NCI-H2107 treated with DMSO at 0.1 percent for 48 hours (cell line): Measurements from ENCODE around the gene TSPAN18.

Source experiments
- DNase-seq: peaks from one replicate; lab custom pipeline; 2025; ENCODE audit not compliant: unreplicated experiment; lab: John Stamatoyannopoulos, UW

The TSPAN18 gene

DNA sequence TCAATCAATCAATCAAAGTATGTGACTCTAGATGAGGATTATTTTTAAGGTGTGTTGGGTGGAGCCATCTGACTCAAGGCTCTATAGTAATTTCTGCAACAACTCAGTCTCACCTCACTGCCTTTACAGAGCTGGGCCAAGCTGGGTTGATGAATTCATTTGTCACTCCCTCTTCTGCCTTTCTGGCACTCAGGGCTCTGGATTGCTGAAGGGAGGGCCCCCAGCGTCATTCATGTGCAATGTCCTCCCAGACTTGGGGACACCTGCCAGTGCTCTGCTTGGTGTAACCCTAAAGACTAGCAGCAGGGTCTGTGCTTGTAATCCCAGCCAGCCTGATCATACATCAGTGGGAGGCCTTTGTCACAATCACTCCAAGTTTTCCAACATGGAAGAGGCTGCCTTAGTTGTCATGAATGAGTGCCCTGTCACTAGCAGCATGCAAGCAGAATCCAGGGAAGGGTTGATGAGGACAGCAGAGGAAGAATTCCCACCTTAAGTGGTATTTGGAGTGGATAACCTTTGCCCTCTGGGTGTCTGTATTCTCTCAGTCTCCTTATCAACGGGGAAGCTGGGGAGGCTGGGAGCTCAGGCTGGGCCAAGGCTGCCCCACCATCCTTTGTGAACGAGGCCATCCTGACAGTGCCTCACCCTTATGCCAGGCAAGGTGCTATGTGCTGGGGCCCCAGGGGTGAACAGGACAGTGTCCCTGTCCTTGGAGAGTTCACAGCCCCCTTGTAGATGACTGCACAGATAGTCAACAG, 225.9 kb downstream of the TSPAN18 start:
- peak; percentile 75 for DNase-seq

DNA sequence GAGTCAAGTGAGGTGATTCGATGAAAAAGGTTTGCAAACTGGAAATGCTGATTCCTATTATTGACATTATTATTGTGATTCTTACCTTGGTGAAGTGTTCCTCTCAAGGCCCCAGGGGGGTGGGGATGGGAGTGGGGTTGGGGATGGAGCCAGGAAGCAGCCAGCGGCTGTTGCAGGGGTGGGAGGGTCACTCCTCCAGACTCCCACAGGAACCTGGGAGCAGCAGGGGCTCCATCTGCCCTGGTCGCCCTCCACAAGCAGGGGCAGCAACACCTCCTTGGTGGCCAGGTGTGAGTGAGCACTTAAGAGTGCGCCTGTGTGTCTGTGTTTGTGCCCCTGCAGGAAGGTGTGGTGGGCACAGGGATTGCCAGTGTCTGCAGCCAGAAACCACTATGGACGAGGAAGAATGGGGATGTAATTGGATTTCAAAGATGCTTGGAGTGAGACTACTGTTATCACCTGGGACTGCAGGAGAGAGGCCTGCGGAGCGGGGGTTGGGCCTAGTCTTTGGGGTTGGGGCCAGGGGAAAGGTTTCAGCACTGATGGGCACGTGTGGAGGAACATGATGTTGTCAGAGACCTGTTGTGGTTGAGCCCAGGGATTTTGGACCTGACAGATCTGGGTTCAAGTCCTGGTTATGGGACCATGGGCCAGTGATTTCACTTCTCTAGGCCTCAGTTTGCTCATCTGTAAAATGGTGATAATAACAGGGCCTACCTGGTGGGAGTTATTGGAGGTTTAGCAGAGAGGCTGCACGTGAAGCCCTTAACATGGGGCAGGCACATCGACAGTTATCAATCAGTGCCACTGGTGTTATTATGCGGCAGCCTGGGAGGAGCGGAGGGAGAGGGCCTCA, 227.5 kb downstream of the TSPAN18 start:
- peak; percentile 56 for DNase-seq

DNA sequence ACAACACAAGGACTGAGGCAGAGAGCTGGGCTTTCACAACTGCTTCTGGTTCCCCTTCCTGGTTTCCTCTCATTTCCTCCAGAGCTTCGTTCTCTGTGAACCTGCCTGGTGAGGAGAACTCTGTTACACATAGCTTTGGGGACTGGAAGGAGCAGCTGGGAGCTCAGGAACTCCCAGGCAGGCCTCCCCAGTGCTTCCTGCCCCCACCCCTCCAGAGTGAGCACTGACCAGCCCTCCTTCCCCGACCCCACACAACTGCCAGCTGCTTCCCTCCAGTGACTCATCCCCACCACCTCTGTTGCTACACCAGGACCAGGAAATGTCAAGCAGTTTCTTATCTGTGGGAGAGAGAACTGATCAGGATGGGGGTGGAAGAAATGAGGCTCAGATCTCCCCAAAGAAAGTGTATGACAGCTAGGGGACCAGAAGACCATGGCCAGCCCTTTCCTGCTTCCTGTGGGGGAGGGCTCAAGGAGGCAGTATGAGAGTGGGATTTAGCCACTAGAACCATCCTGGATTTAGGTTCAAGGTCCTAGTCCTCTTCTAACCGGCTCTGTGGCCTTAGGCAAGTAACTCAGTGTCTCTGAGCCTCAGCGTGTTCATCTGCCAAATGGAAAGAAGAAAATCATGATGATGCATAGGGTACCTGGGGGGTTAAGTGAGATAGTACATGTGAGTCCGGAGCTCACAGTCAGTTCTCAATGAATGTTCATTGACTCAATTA, 228.4 kb downstream of the TSPAN18 start:
- no peak for DNase-seq

DNA sequence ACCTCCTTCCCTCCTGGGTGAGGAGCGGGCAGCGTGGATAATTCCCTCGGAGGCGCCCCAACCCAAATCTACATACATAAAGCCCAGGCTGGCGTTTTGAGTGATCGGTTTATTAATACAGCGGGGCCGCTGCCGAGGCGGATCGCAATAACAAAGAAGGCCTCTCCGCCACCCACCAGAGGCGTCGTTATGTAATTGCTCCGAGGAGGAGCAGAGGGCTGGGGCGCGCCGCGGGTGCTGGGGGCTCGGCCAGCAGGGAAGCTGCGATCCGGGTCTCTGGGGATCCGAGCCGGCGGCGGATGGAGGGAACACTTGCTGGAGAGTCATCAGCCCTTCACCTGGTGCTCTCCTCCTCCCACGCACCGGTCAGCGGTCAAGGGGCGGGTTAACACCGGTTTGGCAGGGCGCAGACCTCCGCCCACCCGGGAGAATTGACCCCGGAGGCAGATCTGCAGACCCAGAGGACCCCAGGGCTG, 230.3 kb downstream of the TSPAN18 start:
- DNase-seq, result peak; percentile 41

DNA sequence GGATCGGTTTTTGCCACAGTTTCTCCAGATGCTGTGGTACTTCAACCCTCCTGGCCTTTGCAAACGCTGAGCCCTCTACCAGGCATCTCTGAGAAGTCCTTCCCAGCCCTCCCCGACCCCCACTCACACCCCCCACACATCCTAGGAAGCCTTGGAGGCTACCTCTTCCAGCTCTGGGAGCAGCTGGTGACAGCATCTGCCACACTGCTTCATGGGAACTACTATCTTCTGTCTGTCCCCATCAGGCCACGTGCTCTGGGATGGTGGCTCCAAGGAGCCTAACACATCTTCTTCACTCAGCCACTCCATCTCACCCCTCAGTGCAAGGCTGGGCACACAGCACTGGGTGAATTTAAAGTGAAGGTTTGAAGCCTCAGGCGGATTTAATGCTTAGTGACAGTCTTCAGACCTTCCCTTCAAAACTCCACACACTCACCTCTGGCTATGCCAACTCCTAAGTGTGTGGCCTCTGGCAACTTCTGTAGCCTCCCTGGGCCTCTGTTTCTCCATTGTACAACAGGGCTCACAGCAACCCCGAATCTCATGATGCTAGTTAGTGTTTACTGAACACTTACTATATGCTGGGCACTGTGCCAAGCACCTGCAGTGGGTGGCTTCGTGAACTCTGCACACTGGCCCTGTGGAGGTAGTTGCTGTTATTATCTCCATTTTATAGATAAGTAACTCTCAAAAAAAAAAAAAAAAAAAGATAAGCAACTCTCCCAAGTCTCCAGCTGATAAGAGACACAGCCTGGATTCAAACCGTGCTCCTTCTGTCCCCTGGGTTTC, 231.2 kb downstream of the TSPAN18 start:
- DNase-seq, result no peak

DNA sequence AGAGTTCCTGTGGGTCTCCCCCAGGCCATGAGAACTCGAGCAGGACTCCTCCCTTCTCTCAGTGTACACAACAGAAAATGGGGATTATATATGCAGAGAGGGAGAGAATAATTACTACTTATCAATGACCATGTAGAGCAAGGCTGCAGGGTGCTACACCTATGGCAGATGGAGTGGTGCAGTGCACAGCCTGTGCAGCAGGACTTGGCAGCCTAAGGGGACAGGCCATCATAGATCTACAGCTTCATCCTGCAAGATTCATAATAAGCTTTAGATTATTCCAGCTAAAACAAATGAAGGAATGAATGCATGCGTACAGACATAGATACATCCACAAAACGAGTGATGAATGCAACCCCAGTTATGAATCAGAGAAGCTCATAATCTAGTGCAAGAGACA, 232.3 kb downstream of the TSPAN18 start:
- DNase-seq, result no peak

DNA sequence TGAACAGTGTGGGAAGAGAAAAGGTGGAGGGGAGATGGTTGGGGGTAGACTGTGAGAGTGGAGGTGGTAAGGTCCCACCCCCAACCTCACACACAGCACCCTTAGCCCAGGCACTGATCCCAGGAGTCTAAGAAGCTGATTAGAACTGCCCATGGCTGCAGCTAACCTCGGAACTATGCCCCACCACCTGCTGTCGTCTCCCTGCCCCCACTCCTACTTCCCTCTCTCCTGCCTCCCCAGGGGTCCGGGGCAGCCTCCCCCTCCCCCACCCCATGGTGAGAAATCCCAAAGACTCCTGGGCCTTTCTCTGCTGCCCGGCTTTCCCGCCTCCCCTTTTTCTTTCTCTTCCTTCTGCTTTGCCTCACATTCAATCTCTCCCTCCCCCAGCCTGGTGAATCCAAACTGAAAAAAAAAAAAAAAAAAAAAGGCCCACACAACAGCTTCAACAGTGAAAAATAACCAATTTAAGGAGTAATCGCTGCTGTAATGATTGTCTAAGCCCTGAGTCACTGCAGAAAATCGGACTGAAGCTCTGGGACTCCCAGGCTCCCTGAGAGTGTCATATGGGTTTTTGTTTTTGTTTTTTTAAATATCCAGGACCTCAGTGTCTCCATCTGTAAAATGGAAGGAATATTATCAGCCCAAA, 233.6 kb downstream of the TSPAN18 start:
- DNase-seq, result no peak

DNA sequence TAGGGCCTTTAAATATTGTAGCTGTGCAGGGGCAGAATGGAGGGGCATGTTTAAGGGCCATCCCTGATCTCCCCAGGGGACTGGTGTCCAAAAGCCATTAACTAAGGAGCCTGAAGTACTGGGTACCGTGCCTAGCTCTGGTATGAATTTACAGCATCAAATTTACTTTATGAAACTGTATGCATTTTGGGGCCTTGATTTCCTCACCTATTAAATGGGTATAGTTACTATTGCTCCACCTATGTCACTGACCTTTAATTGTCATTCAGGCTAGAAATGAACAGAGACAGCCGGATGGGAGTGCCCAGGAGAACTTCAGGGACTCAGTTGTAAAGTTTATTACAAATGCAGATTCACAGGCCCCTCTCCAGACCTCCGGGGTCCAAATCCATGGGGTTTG, 235.7 kb downstream of the TSPAN18 start:
- no peak for DNase-seq

DNA sequence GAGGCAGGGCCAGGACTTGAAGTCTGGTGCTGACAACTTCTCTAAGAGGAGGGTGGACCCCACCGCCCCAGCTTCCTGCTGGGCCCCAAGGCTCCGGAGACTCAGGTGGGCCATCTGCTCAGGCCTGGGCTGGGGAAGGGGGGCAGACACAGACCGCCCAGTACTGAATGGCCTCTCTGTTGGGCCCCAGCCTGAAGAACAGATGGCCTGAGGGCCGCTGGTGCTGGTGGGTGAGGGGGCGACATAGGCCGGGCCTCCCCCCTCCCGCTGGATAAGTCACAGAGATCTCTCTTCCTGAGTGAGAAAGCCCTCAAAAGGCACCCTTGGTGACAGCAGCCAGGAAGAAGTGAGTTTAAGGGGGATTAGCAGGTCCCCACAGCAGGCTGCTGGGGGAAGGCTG, 236.4 kb downstream of the TSPAN18 start:
- DNase-seq, result no peak

DNA sequence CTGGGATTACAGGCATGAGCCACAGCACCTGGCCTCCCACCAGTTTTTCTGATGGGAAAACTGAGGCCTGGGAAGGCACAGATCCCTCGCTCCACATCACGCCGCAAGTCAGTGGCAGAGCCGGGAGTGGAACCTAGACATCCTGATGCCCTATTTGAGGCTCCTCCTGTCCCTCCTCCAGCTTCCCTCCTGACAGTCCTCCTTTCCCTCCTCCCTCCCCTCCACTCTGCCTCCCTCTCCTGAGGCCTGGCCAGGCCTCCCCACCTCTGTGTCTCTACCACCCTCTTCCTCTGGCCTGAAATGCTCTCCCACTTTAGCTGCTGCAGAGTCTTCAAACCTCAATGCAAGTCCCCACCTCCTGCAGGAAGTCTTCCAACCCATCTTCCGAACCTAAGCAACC, 237.2 kb downstream of the TSPAN18 start:
- no peak for DNase-seq

DNA sequence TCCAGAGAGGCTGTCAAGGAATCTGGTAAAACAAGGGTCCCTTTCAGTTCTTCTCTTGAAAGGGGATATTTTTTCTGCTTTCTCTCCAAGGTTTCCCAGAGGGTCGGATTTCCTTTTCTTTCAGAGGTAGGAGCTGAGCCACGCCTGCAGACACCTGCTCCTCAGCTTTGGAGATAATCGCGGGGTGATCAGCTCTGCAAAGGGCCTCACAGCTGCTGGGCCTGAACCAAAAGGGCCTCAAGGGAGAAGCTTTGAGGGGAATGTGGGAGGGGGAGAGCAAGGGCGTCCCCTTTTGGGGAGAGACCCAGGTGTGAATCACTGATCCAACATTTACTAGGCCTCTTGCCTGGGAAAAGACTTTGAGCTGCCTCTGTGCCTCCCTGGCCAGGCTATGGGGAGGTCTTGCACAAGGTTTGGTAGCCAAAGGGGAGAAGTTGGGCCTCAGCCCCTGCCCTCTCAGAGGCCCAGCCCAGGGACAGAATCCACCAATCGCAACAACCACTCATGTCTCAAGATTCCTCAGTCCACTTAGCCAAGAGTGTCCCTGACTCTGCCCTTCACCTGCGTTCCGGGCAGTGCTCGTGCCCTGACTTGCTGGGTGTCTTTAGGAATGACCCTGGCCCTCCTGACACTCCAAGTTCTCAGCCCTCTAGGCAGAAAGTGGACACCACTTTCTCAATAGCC, 237.9 kb downstream of the TSPAN18 start:
- DNase-seq, result peak; percentile 76

DNA sequence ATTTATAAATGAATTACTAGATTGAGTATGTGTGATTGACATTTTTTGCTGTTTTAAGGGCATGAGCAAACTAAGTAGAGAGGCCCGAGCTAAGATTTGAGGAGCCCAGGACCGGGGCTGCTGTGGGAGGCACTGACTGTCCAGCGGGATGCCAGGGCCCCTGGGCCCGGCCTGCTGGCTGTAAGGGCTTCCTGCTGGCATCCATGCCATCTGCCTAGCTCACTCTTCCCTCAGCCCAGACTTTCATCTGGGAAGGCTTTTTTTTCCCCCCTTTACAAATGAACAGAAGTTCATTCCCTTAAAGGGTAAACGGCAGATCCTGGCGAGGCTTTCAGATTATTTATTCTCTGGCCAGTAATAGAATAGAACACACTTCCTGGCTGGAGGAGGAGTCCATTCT, 239.9 kb downstream of the TSPAN18 start:
- no peak for DNase-seq

DNA sequence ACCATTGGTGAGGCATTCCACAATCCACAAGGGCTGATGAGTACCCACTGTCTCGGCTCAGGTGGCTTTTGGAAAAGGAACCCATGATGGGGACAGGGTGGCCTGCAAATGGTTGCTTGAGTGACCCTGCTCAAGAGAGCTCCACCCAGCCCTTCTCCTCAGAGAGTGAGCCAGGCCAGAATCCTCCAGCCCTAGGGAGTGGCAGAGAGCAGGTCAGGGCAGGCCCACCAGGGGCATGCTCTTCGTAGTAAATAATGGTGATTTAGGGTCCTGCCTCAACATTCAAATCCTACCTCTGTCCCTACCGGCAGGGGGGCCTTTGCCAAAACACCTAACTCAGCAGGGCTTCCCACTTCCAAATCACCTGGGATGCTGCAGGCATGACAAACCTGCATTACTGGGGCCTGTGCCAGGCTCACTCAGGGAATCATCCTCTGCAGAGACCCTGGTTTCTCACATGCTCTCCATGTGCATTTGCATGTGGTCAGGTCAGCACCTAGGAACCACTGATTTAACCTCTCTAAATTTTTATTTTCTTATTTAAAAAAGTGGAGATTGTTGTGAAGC, 241.3 kb downstream of the TSPAN18 start:
- no peak for DNase-seq

DNA sequence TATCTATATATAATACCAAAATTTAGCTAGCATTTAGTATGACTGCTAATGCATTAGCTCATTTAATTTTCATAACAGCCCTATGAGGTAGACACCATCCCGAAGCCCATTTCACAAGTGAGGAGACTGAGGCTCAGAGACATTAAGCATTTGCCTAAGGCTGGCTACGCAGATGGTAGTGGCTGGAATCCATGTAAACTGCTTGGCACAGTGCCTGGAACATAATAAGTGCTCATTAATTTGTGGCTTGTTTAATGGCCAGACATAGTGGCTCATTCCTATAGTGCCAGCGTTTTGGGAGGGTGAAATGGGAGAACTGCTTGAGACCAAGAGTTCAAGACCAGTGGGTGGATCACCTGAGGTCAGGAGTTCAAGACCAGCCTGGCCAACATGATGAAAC, 241.7 kb downstream of the TSPAN18 start:
- DNase-seq, result no peak

DNA sequence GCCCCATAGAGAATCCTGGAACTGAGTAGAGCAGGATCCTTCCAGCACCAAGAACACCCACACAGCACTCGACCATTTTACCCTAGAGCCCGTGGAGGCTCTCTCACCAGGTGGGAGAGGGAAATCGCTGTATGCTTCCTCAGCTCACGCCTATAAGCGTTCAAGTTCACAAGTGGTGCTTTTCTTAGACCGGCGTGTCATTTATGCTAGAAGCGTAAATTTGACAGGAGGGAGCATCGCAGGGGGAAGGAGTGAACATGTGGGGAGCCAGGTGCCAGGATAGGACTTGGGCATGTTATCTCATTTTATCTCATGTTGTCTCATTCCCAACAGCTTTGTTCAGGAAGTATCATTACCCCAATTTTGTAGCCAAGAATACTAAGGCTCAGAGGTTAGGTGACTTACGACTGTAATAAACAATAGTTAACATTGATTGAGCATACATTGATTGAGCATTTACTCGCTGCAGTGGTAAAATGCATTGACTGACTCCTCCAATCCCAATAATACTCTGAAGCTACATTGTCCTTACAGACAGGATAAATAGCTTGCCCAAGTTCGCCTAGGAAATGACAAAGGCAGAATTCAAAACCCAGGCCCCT, 243.0 kb downstream of the TSPAN18 start:
- no peak for DNase-seq

DNA sequence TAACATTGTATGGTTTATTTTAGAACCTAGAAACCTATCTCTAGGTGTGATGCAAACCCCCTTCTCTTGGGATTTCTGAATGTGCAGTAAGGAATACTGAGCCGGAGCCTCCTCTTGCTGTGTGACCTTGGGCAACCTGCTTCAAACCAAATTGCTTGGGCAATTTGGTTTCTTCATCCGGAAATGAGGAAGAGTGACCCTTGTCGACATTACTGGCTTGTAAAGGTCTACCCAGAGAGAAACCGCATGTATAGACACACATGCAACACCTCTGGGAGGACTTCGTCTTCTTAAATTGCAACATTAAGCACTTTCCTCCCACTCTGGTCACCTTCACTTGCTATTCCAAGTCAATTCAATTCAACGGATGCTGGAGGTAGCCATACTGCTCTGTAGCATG, 243.5 kb downstream of the TSPAN18 start:
- no peak for DNase-seq

DNA sequence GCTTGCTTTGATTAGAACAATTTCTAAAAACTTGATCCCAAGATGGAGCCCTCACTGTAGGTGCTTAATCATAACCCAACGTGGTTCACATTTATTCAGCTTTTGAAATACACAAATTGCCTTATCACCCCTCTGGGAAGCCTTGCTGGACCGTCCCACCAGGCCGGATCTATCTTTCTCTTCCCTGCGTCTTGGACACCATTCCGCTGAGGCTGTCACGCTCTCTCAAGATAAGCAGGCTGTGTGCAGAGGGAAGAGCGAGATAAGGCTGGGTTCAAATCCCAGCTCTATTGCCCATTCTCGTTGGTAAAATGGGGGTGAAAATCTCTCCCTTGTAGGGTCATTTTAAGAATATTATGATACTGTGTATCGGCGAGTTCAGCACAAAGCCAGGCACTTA, 244.4 kb downstream of the TSPAN18 start:
- no peak for DNase-seq

DNA sequence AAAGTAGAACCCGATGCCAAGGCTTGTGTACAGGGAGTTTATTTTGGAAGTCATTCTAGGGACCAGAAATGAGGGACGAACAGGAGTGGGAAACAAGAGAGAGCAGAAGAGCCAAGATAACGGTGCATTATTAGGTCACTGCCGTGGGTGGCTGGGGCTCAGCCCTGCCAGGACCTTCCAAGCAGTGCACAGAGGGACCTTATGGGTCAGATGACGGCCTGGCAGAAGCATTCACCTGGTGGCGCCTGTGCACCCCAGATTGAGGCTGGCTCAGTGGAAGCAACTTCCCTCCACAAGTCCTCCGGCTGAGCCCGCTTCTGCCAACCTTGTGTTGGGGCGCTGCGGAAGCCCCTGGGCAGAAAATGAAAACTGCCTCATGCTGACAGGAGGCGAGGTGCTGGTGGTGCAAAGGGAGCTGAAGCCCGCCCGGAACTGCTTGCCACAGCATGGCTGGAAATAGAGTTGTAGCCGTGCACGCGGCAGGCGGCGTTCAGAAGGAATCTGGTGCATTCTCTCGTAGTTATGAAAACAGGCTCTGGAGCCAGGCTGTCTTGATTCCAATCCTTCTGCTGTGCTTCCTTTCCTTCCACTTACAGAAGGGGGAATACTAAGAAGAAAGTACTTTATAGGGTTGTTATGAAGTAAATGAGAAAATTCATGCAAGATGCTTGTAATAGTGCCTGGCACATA, 246.1 kb downstream of the TSPAN18 start:
- no peak for DNase-seq
